GM12874 (cell line): Measurements from ENCODE around the gene DAAM1.

Experiments used
- TF ChIP-seq, protein P1 (sequence below): IDR thresholded peaks from 2 replicates; pipeline ENCODE4 v1.5.1; 2011; ENCODE audit warnings: low read depth, mild to moderate bottlenecking, control low read depth, low read length, moderate library complexity; ENCODE audit not compliant: insufficient read depth

The DAAM1 gene

DNA sequence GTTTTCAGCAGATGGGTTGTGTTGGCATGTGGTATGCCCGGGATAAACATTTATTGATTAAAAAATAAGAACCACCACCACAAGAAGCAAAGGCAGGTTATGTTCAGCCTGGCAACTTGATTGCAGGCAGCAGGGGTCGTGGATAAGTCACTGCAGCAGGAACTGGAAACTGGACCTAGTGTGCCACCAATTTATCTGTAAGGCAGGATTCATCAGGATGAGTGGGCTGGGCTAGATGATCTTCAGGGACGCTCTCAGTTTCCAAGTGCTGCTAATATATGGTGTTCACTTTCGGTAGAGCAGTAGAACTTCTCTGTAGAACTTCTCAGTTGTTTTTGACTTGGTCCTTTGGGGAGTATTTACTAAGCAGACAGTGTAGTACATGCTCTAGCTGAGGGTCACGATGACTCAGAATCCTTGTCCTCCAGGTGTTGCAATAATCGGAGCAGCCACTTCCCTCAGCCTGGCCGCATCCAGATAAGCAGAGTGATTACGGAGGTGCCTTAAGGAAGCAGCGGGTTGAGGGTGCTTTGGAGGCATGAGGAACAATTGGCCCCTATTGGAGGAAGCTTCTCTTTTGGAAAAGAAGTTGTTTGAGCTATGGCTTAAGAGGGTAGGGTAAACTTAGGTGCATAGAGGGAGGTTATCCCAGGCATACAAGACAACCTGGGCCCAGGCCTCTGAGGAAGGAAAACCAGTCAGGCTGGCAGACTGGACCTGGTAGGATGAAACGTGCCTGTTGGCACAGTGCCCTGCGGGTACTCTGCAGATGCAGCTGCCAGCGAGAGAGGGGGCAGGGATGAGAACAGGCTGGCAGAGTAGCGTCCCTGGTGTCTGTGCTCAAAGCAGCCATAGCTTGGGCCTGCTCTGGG, 172.7 kb downstream of the DAAM1 start:
- TF ChIP-seq, protein P1, sequence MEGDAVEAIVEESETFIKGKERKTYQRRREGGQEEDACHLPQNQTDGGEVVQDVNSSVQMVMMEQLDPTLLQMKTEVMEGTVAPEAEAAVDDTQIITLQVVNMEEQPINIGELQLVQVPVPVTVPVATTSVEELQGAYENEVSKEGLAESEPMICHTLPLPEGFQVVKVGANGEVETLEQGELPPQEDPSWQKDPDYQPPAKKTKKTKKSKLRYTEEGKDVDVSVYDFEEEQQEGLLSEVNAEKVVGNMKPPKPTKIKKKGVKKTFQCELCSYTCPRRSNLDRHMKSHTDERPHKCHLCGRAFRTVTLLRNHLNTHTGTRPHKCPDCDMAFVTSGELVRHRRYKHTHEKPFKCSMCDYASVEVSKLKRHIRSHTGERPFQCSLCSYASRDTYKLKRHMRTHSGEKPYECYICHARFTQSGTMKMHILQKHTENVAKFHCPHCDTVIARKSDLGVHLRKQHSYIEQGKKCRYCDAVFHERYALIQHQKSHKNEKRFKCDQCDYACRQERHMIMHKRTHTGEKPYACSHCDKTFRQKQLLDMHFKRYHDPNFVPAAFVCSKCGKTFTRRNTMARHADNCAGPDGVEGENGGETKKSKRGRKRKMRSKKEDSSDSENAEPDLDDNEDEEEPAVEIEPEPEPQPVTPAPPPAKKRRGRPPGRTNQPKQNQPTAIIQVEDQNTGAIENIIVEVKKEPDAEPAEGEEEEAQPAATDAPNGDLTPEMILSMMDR: no peak

DNA sequence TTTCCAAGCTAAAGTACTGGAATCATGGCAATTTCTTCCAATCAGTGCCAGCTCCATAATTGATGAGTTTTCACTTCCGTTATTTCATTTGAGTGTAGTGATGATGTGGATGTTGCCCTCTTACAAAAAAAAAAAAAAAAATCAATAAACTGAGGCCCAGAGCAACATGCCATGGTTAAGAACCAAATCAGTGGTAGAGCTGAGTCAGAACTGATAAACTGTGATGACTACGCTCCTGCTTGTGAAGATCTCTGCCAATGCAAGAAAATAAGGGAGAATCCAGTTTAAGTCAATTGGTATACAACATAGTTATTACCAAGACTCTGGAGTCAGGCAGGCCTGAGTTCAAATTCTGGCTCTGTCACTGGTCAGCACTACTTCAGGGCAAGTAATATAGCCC, 174.0 kb downstream of the DAAM1 start:
- TF ChIP-seq, protein P1: no peak

DNA sequence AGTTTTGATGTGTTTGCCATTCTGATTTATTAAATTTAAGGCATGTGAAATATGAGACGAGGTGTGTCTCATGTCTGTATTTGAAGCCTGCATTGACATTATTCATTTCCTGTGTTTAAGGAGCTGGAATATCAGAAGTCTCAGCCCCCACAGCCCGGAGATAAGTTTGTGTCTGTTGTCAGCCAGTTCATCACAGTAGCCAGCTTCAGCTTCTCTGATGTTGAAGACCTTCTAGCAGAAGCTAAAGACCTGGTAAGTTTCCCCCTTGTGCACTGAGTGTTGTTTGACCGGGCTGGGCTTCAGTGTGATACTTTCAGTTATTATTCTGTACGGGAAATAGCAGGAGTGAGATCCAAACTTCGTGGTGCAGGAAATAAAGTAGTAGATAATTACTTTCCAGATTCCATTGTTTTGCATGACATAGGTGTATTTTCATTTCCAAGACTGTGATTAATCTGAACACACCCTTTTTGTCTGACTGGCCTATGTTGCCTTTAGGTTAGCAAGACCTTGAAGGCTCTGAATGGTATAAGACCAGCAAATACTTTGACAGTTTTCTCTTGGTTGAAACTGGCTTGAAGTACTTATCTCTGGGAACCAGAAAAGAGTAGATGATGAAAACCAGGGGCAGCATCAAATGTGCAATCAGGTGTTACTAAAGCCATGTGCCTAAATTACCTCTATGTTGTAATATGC, 175.2 kb downstream of the DAAM1 start:
- TF ChIP-seq, protein P1: no peak

DNA sequence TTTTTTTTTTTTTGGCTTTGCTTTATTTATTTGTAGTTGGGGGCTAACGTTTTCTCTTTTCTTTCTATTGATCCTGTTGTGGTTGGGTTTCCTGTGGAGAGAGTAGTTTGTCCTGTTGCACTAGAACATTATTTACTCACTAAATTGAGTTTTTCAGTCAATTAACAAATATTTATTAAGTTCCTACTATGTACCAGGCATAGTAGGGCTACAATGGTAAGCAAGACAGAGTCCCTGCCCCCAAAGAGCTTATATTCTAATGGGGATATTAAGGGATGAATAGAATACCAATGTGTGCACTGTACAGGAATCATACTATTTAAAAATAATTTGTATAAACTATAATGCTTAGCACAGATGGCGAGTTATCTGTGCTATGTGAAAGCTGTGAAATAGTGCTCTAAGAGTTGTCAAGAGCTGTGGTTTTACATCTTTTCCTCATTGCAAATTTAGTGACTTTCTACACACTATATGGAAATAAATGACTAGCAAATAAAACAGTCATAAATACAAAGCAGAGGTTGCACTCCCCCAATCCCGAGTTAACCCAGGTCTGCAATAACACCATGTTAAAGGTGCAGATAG, 181.8 kb downstream of the DAAM1 start:
- TF ChIP-seq, protein P1: no peak

DNA sequence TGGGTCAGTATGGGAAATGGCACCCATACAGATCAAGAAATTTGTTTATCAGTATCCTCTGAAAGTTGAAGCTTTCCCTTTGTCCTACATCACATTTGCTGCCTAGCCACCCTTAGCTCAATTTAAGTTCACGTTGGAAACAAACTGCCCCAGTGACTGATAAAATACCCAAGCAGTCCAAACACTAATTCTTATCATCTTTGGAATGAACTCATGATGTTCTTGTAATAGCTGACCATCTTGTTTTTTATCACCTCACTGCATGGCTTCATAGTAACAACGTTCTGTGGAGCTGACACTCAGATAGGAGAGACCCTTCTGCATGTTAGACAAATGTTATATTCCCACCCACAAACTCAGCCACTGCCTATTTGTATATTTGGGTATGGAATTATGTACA, 183.3 kb downstream of the DAAM1 start:
- TF ChIP-seq, protein P1: no peak

DNA sequence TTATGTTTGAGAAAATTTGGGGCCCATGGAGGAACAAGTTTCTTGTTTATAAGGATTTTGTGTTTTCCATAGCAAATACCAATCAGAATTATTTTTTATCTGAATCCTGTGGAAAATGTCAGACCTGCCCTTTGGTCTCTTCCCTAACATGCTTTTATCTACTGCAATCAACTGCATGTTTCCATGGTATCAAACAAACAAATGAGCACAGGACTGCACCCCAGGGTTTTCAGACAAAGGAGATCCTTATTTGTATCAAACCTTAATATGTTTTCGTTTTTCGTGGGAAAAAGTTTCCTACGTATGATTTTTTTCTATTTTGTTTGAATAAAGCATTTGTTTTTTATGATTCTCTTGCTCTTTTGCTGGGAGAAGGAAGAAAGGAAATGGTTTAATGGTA, 185.6 kb downstream of the DAAM1 start:
- TF ChIP-seq, protein P1: no peak

DNA sequence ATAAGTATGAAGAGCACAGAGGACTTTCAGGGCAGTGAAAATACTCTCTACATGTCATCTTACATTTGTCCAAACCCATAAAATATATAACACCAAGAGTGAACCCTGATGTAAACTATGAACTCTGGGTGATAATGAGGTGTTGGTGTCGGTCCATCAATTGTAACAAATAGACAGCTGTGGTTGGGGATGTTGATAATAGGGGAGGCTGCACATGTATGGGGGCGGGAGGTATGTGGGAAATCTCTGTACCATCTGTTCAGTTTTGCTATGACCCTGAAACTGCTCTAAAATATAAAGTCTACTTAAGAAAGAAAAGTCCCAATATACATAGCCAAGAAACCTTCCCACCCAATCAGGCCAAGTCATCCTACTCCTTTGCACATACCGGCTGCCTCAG, 188.2 kb downstream of the DAAM1 start:
- TF ChIP-seq, protein P1: no peak
